ENCODE measurements around the gene BATF2.
A peak's percentile ranks its signal among the peaks of the same experiment; 100 is the strongest.
"Not testable (repeated sequence)": the region's sequence is repeated elsewhere in the genome, so short reads cannot be mapped to it uniquely, and the experiment has no call there.

BATF2 gene

GRCh38 chr11:65013888-65014725, 17.3 kb upstream of the BATF2 start, which contains the start of gene ARL2:
TSS of gene ARL2 (plus strand) at chr11:65014160. CDS start at chr11:65014208, 48 bp downstream.
- ChIA-PET POLR2A (interaction anchor here (0.6 to 2.8 kb wide), 12 partner anchors 11 to 201 kb away, joined by 3 to 14 read pairs (median 6); partner anchors contain the start of genes BATF2, CDCA5, FAU and MRPL49), CTCF (interaction anchor here (0.6 to 1.9 kb wide), 11 partner anchors 11 to 270 kb away, joined by 3 to 9 read pairs (median 4); partner anchors contain the start of genes CDCA5, SNX15, TM7SF2 and ZFPL1)
- TF ChIP-seq LEF1 (IDR thresholded peaks at IDR 0.05; ENCODE audit: borderline replicate concordance), result peak; percentile 56; the same call in 1 of the 2 replicates
- TF ChIP-seq ZNF384 (IDR thresholded peaks at IDR 0.05), result no peak
- peak; percentile 89 for TF ChIP-seq L3MBTL2 (conservative IDR thresholded peaks at IDR 0.05)
- no peak for TF ChIP-seq FOXK2 (IDR thresholded peaks at IDR 0.05)
- peak; percentile 91 for DNase-seq (ENCODE audit: extremely low spot score)

DNA sequence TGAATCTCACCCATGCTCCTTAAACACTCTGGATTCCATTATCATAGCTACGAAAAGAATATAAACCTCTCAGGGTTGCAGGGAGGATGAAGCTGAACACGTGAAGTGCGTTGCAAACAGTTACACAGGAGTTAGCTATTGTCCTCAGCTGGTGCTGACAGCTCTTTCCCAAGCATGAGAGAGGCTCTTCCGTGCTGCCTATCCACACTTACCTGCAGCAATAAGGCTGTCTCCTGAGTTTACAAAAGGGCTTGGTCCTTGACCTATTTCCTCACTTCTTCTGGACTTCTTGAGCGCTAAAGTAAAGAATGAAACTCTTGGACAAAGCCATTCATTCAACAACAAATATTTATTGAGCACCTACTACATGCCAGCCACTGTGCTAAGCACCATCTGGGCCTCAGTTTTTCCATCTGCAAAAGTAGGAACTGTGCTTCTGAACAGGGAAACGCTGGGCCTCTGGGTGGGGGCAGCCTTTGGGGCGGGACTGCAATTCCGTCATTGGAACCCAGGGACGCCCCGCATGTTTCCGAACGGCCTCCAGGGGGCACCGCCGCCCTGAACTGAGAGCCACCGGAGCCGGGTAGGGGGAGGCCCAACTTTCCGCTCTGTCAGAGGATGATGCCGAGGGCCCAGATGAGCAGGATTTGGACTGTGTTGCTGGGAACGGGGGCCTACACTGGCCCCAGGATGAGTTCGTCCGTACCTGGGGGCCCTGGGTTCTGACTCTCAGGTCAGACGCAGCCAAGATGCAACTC, 16.5 kb upstream of the BATF2 start:
- CTCF ChIA-PET, result interaction anchor here (0.7 to 1.9 kb wide), 10 partner anchors 11 to 163 kb away, joined by 3 to 9 read pairs (median 4); partner anchors contain the start of genes BATF2 and SNX15
- POLR2A ChIA-PET, result interaction anchor here (0.7 to 2.8 kb wide), 10 partner anchors 13 to 165 kb away, joined by 3 to 14 read pairs (median 6); partner anchors contain the start of genes BATF2, CDCA5, FAU and MRPL49
- no peak for TF ChIP-seq LEF1 (IDR thresholded peaks at IDR 0.05; ENCODE audit: borderline replicate concordance)
- TF ChIP-seq ARNT (IDR thresholded peaks at IDR 0.05), result no peak
- no peak for TF ChIP-seq FOXK2 (IDR thresholded peaks at IDR 0.05)
- TF ChIP-seq SUZ12 (IDR thresholded peaks at IDR 0.05), result no peak
- no peak for TF ChIP-seq NFRKB (IDR thresholded peaks at IDR 0.05)
- TF ChIP-seq TARDBP (IDR thresholded peaks at IDR 0.05), result no peak
- TF ChIP-seq CTBP1 (IDR thresholded peaks at IDR 0.05; ENCODE audit: borderline replicate concordance), result no peak
- no peak for TF ChIP-seq ZNF384 (IDR thresholded peaks at IDR 0.05)
- no peak for TF ChIP-seq BHLHE40 (IDR thresholded peaks at IDR 0.05; ENCODE audit: borderline replicate concordance)
- TF ChIP-seq L3MBTL2 (conservative IDR thresholded peaks at IDR 0.05), result no peak
- no peak for TF ChIP-seq SP1 (IDR thresholded peaks at IDR 0.05)
- peak; percentile 89 for DNase-seq (ENCODE audit: extremely low spot score)

- CTCF ChIA-PET, result no interaction called here
- DNase-seq (ENCODE audit: extremely low spot score), result no peak
- POLR2A ChIA-PET, result no interaction called here
- TF ChIP-seq PKNOX1 (IDR thresholded peaks at IDR 0.05), result no peak
- no peak for TF ChIP-seq ZNF384 (IDR thresholded peaks at IDR 0.05)
- TF ChIP-seq FOXK2 (IDR thresholded peaks at IDR 0.05), result no peak
- no peak for TF ChIP-seq ELF4 (IDR thresholded peaks at IDR 0.05)
- TF ChIP-seq TARDBP (IDR thresholded peaks at IDR 0.05), result no peak
- no peak for TF ChIP-seq CTBP1 (IDR thresholded peaks at IDR 0.05; ENCODE audit: borderline replicate concordance)
- no peak for TF ChIP-seq FOXA1 (IDR thresholded peaks at IDR 0.05)
- no peak for TF ChIP-seq NFRKB (IDR thresholded peaks at IDR 0.05)
These were observed 12.1 kb upstream of the BATF2 start for GRCh38 chr11:65008873-65009272.

DNA sequence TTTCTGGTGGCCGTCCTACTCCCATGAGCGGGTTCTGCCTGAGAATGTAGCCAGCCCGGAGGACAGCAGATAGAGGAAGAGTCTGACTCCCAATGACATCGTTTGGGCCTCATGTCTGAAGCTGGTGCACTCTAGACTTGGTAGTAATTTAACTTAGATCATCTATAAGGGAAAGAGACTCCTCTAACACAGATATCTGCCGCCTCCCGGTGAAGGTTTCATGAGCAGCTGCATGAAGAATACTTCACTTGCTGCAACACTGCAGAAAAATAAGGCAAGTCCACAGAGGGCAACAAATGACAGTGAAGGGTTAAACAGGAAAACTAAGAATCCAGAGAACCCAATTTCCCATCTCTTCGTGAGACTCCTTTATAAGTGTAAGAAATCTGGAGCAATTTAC, 11.2 kb upstream of the BATF2 start:
- DNase-seq (ENCODE audit: extremely low spot score), result no peak
- ChIA-PET CTCF (interaction anchor here (1.0 kb wide), 1 partner anchor 10 kb away, joined by 4 read pairs; no protein-coding TSS in a partner anchor), POLR2A (no interaction called here)
- TF ChIP-seq HDGF (IDR thresholded peaks at IDR 0.05; ENCODE audit: borderline replicate concordance) (no peak), ELF4 (IDR thresholded peaks at IDR 0.05) (no peak), ARNT (IDR thresholded peaks at IDR 0.05) (no peak), NFRKB (IDR thresholded peaks at IDR 0.05) (no peak), BHLHE40 (IDR thresholded peaks at IDR 0.05; ENCODE audit: borderline replicate concordance) (no peak), FOXA1 (IDR thresholded peaks at IDR 0.05) (no peak), ZNF384 (IDR thresholded peaks at IDR 0.05) (no peak), LEF1 (IDR thresholded peaks at IDR 0.05; ENCODE audit: borderline replicate concordance) (no peak), SP1 (IDR thresholded peaks at IDR 0.05) (no peak), FOXK2 (IDR thresholded peaks at IDR 0.05) (no peak), FOXM1 (IDR thresholded peaks at IDR 0.05; ENCODE audit: borderline replicate concordance) (no peak), TARDBP (IDR thresholded peaks at IDR 0.05) (no peak), L3MBTL2 (conservative IDR thresholded peaks at IDR 0.05) (no peak), SUZ12 (IDR thresholded peaks at IDR 0.05) (no peak), PKNOX1 (IDR thresholded peaks at IDR 0.05) (no peak), CTBP1 (IDR thresholded peaks at IDR 0.05; ENCODE audit: borderline replicate concordance) (no peak)

GRCh38 chr11:65003968-65004367, 7.2 kb upstream of the BATF2 start:
- DNase-seq (ENCODE audit: extremely low spot score); CTCF ChIA-PET: not testable (repeated sequence)
- POLR2A ChIA-PET, result interaction anchor here (1.5 kb wide), 1 partner anchor 118 kb away, joined by 3 read pairs; the partner anchor contains the start of genes FAU and MRPL49

GRCh38 chr11:65003282-65003681, 6.5 kb upstream of the BATF2 start:
- TF ChIP-seq SUZ12 (IDR thresholded peaks at IDR 0.05) (no peak), HDGF (IDR thresholded peaks at IDR 0.05; ENCODE audit: borderline replicate concordance) (no peak), ELF4 (IDR thresholded peaks at IDR 0.05) (no peak), FOXK2 (IDR thresholded peaks at IDR 0.05) (no peak), SP1 (IDR thresholded peaks at IDR 0.05) (no peak), ZNF384 (IDR thresholded peaks at IDR 0.05) (no peak)
- CTCF ChIA-PET, result interaction anchor here (0.6 to 1.1 kb wide), 2 partner anchors 11 to 231 kb away, joined by 4 to 7 read pairs; partner anchors contain the start of gene ARL2
- DNase-seq (ENCODE audit: extremely low spot score), result no peak
- POLR2A ChIA-PET, result interaction anchor here (1.5 kb wide), 1 partner anchor 119 kb away, joined by 3 read pairs; the partner anchor contains the start of genes FAU and MRPL49

Data from HEK293T (cell line).